ENCODE results near the gene PITX3. TPM values are rescaled to one million over a fixed set of nuclear protein-coding genes. Genes with fewer than 3 reads are reported as not detected.

PITX3 gene
- total and polyA plus RNA-seq, 9 of the 15 experiments (the other 6 are each of a cell fraction or from before 2014, with no cell fraction given), result 0.30 to 0.98 (median 0.95) TPM; not detected in 6

DNA sequence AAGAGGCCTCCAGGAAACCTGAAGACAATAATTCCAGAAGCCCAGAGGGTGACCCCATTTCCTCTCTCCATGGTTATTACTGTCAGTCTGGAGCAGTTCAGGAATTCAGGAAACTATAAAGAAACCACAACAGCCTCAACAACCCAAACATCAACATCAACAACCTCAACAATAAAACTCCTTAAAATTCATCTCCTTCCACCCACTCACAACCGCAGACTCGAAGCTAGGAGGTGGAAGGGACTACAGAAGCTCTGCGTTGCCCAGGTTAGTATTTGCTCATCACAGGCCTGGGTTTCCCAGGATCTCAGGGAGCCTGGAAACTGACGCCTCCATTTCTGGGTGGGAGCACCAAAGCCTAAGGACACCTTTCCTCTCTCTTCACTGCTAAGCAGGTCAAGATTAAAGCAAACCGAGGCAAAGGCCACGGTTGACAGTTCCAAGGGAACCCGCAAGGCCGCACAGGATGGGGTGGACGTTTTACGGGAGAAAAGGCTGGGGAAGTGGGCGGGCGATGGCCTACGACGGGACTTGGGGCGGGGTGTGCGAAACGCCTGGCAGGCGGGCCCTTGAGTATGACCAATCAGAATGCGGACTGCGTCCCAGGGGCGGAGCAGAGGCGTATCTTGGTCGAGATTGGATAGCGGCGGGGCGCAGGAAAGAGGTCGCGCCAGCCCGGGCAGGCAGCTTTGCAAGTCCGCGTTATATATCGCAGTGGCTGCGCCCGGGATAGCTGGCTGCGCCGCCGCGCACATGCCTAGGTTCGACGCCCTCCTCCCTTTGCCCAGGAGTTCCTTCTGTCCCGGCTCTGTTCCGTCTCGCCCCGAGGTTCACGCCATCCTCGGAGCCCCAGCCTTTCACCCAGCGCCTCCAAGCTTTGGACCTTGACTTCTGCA, 15.4 kb downstream of the PITX3 start, which contains the start of gene ELOVL3 (continued):
- TF ChIP-seq TFAM (CRISPR knock-in tag; conservative IDR thresholded peaks at IDR 0.05) (no peak), ZNF23 (CRISPR knock-in tag; IDR thresholded peaks at IDR 0.05) (no peak), GTF2F1 (IDR thresholded peaks at IDR 0.05; ENCODE audit: low read depth, low read length) (no peak), ZNF263 (CRISPR knock-in tag; IDR thresholded peaks at IDR 0.05; ENCODE audit: borderline replicate concordance) (no peak), ZNF77 (CRISPR knock-in tag; IDR thresholded peaks at IDR 0.05) (no peak), DPF2 (IDR thresholded peaks at IDR 0.05) (no peak), TBP (optimal IDR thresholded peaks at IDR 0.05; ENCODE audit: low read depth, low read length) (peak; percentile 72), SPI1 (IDR thresholded peaks at IDR 0.05; ENCODE audit: borderline replicate concordance, low read depth, low read length) (peak; percentile 54; the same call in 1 of the 2 replicates), ZFP1 (CRISPR knock-in tag; IDR thresholded peaks at IDR 0.05) (no peak), ARHGAP35 (IDR thresholded peaks at IDR 0.05; ENCODE audit: partially characterized antibody) (no peak), ZFX (CRISPR knock-in tag; IDR thresholded peaks at IDR 0.05) (peak; percentile 63; the same call in 1 of the 2 replicates), NR2F6 (CRISPR knock-in tag; IDR thresholded peaks at IDR 0.05) (no peak), NELFE (IDR thresholded peaks at IDR 0.05; ENCODE audit: insufficient read depth, insufficient read length) (no peak), ZSCAN32 (CRISPR knock-in tag; IDR thresholded peaks at IDR 0.05) (no peak), POLR2G (IDR thresholded peaks at IDR 0.05; ENCODE audit: low read depth, low read length) (peak; percentile 73), ZC3H11A (IDR thresholded peaks at IDR 0.05; ENCODE audit: low read depth, low read length) (no peak), ZNF778 (CRISPR knock-in tag; IDR thresholded peaks at IDR 0.05) (no peak), GTF2E2 (tag; IDR thresholded peaks at IDR 0.05) (no peak)
- TF ChIP-seq, protein P1, sequence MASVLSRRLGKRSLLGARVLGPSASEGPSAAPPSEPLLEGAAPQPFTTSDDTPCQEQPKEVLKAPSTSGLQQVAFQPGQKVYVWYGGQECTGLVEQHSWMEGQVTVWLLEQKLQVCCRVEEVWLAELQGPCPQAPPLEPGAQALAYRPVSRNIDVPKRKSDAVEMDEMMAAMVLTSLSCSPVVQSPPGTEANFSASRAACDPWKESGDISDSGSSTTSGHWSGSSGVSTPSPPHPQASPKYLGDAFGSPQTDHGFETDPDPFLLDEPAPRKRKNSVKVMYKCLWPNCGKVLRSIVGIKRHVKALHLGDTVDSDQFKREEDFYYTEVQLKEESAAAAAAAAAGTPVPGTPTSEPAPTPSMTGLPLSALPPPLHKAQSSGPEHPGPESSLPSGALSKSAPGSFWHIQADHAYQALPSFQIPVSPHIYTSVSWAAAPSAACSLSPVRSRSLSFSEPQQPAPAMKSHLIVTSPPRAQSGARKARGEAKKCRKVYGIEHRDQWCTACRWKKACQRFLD (CRISPR knock-in tag; IDR thresholded peaks at IDR 0.05), result 0 out of 2 replicates have a peak, but pooled peaks have one; percentile 44
- TF ChIP-seq, protein P2, sequence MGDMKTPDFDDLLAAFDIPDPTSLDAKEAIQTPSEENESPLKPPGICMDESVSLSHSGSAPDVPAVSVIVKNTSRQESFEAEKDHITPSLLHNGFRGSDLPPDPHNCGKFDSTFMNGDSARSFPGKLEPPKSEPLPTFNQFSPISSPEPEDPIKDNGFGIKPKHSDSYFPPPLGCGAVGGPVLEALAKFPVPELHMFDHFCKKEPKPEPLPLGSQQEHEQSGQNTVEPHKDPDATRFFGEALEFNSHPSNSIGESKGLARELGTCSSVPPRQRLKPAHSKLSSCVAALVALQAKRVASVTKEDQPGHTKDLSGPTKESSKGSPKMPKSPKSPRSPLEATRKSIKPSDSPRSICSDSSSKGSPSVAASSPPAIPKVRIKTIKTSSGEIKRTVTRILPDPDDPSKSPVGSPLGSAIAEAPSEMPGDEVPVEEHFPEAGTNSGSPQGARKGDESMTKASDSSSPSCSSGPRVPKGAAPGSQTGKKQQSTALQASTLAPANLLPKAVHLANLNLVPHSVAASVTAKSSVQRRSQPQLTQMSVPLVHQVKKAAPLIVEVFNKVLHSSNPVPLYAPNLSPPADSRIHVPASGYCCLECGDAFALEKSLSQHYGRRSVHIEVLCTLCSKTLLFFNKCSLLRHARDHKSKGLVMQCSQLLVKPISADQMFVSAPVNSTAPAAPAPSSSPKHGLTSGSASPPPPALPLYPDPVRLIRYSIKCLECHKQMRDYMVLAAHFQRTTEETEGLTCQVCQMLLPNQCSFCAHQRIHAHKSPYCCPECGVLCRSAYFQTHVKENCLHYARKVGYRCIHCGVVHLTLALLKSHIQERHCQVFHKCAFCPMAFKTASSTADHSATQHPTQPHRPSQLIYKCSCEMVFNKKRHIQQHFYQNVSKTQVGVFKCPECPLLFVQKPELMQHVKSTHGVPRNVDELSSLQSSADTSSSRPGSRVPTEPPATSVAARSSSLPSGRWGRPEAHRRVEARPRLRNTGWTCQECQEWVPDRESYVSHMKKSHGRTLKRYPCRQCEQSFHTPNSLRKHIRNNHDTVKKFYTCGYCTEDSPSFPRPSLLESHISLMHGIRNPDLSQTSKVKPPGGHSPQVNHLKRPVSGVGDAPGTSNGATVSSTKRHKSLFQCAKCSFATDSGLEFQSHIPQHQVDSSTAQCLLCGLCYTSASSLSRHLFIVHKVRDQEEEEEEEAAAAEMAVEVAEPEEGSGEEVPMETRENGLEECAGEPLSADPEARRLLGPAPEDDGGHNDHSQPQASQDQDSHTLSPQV (IDR thresholded peaks at IDR 0.05), result peak; percentile 79
- TF ChIP-seq, protein P3, sequence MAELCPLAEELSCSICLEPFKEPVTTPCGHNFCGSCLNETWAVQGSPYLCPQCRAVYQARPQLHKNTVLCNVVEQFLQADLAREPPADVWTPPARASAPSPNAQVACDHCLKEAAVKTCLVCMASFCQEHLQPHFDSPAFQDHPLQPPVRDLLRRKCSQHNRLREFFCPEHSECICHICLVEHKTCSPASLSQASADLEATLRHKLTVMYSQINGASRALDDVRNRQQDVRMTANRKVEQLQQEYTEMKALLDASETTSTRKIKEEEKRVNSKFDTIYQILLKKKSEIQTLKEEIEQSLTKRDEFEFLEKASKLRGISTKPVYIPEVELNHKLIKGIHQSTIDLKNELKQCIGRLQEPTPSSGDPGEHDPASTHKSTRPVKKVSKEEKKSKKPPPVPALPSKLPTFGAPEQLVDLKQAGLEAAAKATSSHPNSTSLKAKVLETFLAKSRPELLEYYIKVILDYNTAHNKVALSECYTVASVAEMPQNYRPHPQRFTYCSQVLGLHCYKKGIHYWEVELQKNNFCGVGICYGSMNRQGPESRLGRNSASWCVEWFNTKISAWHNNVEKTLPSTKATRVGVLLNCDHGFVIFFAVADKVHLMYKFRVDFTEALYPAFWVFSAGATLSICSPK (IDR thresholded peaks at IDR 0.05; ENCODE audit: borderline replicate concordance), result no peak
